ENCODE results near the gene KDELR1. TPM values are rescaled to one million over a fixed set of nuclear protein-coding genes. Genes with fewer than 3 reads are reported as not detected.

Gene KDELR1
- total RNA-seq, 3 donors from 2014 or later, result 58.6 to 63.8 (median 61.3) TPM

DNA sequence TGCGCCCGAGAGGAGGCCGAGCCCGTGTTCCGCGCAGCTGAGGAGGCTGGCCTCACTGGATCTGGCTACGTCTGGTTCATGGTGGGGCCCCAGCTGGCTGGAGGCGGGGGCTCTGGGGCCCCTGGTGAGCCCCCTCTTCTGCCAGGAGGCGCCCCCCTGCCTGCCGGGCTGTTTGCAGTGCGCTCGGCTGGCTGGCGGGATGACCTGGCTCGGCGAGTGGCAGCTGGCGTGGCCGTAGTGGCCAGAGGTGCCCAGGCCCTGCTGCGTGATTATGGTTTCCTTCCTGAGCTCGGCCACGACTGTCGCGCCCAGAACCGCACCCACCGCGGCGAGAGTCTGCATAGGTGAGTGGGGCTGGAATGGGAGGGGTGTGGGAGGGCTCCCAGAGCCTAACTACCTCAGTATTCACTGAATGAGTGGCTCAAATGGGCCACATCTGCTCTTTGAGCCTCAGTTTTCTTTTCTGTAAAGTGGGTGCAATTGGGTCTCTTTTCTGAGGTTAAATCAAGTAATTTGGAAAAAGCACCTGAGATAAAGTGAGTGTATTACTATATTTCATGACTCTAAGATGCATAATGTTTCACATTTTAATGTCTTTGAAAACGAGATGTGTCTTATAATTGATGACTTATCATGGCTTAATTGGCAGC lies 13.8 kb upstream of the KDELR1 start:
- Mint-ChIP-seq H3K4me1 (ENCODE audit: low read depth) (peaks cover 9% of the 10 kb centered on the region), H3K36me3 (ENCODE audit: insufficient read depth) (no peaks in the 10 kb centered on the region), H3K4me3 (no peak overlapping the region), H3K27me3 (ENCODE audit: low read depth) (peaks cover 8% of the 10 kb centered on the region), H3K9me3 (no peaks in the 10 kb centered on the region)
- ATAC-seq, result no peak
- DNase-seq, result no peak

DNA sequence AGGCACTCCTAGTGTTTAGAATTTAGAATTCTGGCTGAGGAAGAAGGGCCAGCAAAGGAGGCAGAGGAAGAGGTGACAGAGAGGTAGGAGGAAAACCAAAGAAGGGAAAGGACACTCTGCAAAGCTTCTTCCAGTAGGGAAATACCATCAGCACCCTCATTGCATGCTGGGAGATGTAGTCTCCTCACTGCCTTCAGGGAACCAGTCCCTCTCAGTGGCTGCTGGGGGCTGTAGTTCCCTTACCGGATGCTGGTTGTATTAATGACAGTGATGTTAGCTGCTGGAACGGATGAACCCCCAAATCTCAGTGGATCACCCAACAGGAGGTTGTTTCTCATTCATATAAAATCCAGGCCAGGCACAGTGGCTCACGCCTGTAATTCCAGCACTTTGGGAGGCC lies 12.3 kb upstream of the KDELR1 start:
- H3K27me3 Mint-ChIP-seq (ENCODE audit: low read depth), result peaks cover 8% of the 10 kb centered on the region
- no peaks in the 10 kb centered on the region for H3K36me3 Mint-ChIP-seq (ENCODE audit: insufficient read depth)
- H3K4me1 Mint-ChIP-seq (ENCODE audit: low read depth), result peaks cover 14% of the 10 kb centered on the region
- H3K4me3 Mint-ChIP-seq, result no peak overlapping the region
- DNase-seq (peak; percentile 24), ATAC-seq (peak; percentile 70 to 73)
- peaks cover 4% of the 10 kb centered on the region for H3K9me3 Mint-ChIP-seq

- peaks cover 24% of the 10 kb centered on the region for H3K4me1 Mint-ChIP-seq (ENCODE audit: low read depth)
- no peak overlapping the region for H3K4me3 Mint-ChIP-seq
- no peak for ATAC-seq
- no peak for DNase-seq
- no peaks in the 10 kb centered on the region for H3K36me3 Mint-ChIP-seq (ENCODE audit: insufficient read depth)
- peaks cover 12% of the 10 kb centered on the region for H3K27me3 Mint-ChIP-seq (ENCODE audit: low read depth)
- H3K9me3 Mint-ChIP-seq, result peaks cover 4% of the 10 kb centered on the region
Observed at GRCh38 chr19:48401287-48401686, 9.9 kb upstream of the KDELR1 start.

DNA sequence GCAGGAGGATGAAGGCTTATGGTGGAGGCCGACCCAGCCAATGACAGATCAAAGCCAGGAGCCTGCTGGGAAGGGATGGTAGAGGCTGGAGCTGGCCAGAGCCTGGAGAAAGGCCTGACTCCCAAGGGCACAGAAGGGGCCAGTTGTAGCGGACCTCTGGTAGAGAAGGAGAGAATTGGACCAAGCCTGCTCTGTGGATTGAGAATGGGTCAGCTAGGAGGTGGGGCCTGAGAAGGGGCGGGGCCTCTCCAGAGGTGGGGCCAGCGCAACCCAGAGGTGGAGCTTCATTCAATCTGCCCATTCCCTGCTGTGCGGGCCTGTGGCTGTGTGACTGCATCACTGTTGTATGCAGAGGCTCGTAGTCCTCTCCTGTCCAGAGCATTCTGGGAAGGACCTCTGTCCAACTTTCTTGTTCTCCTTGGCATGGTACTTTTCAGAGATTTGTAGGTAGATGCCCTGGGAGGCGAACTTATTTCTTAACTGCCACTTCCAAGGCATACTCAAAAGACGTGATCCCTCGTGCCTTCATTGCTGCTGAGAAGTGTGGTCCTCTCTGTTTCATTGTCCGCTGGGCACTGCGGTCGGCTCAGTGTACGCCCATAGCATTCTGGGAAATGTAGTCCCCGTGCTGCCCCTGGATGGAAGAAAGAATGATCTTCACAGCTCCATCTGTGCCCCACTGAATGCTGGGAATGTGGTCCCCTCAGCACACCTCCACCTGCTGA lies 8.8 kb upstream of the KDELR1 start:
- ATAC-seq (peak; percentile 14 to 30), DNase-seq (no peak)
- peaks cover 32% of the 10 kb centered on the region for H3K4me1 Mint-ChIP-seq (ENCODE audit: low read depth)
- peaks cover 20% of the 10 kb centered on the region for H3K27me3 Mint-ChIP-seq (ENCODE audit: low read depth)
- H3K36me3 Mint-ChIP-seq (ENCODE audit: insufficient read depth), result no peaks in the 10 kb centered on the region
- no peak overlapping the region for H3K4me3 Mint-ChIP-seq
- H3K9me3 Mint-ChIP-seq, result peaks cover 4% of the 10 kb centered on the region

DNA sequence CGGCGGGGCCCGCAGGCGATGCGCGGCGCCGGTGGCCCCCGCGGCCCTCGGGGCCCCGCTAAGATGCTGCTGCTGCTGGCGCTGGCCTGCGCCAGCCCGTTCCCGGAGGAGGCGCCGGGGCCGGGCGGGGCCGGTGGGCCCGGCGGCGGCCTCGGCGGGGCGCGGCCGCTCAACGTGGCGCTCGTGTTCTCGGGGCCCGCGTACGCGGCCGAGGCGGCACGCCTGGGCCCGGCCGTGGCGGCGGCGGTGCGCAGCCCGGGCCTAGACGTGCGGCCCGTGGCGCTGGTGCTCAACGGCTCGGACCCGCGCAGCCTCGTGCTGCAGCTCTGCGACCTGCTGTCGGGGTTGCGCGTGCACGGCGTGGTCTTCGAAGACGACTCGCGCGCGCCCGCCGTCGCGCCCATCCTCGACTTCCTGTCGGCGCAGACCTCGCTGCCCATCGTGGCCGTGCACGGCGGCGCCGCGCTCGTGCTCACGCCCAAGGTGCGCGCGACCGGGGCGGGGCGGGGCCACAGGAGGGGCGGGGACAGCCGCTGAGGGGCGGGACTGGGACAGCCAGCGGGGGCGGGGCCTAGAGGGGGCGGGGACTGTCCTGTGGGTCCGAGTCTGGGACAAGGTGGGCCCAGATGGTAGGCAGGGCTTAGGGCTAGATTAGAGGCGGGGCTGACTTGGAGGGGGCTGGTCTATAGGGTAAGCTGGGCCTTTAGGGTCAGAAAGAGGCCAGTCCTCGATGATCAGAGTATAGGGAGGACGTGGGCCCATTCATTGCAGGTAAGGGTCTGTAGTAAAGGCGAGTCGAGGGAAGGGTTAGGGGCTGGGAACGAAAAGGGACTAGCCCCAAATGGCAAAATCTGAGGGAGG lies 7.3 kb upstream of the KDELR1 start:
- DNase-seq (peak; percentile 73), ATAC-seq (peak; percentile 71 to 72)
- Mint-ChIP-seq H3K4me3 (peak overlapping the region; percentile 54), H3K36me3 (ENCODE audit: insufficient read depth) (no peaks in the 10 kb centered on the region), H3K9me3 (peaks cover 4% of the 10 kb centered on the region), H3K27me3 (ENCODE audit: low read depth) (peaks cover 30% of the 10 kb centered on the region), H3K4me1 (ENCODE audit: low read depth) (peaks cover 41% of the 10 kb centered on the region)

- H3K9me3 Mint-ChIP-seq, result peaks cover 4% of the 10 kb centered on the region
- peaks cover 30% of the 10 kb centered on the region for H3K27me3 Mint-ChIP-seq (ENCODE audit: low read depth)
- peaks cover 38% of the 10 kb centered on the region for H3K4me1 Mint-ChIP-seq (ENCODE audit: low read depth)
- no peaks in the 10 kb centered on the region for H3K36me3 Mint-ChIP-seq (ENCODE audit: insufficient read depth)
- DNase-seq (no peak), ATAC-seq (no peak)
- H3K4me3 Mint-ChIP-seq, result peak overlapping the region; percentile 81
Observed at GRCh38 chr19:48398102-48398374, 6.7 kb upstream of the KDELR1 start.

GRCh38 chr19:48397263-48398101 lies 6.1 kb upstream of the KDELR1 start:
- DNase-seq (no peak), ATAC-seq (no peak)
- peaks cover 39% of the 10 kb centered on the region for H3K4me1 Mint-ChIP-seq (ENCODE audit: low read depth)
- H3K27me3 Mint-ChIP-seq (ENCODE audit: low read depth), result peaks cover 33% of the 10 kb centered on the region
- H3K9me3 Mint-ChIP-seq, result peaks cover 4% of the 10 kb centered on the region
- peak overlapping the region; percentile 81 for H3K4me3 Mint-ChIP-seq
- no peaks in the 10 kb centered on the region for H3K36me3 Mint-ChIP-seq (ENCODE audit: insufficient read depth)

- ATAC-seq (no peak), DNase-seq (no peak)
- Mint-ChIP-seq H3K4me1 (ENCODE audit: low read depth) (peaks cover 37% of the 10 kb centered on the region), H3K27me3 (ENCODE audit: low read depth) (peaks cover 33% of the 10 kb centered on the region), H3K36me3 (ENCODE audit: insufficient read depth) (no peaks in the 10 kb centered on the region), H3K4me3 (no peak overlapping the region), H3K9me3 (peaks cover 4% of the 10 kb centered on the region)
Observed at GRCh38 chr19:48396824-48397176, 5.4 kb upstream of the KDELR1 start.

GRCh38 chr19:48396016-48396823 lies 4.9 kb upstream of the KDELR1 start:
- H3K27me3 Mint-ChIP-seq (ENCODE audit: low read depth), result peaks cover 33% of the 10 kb centered on the region
- no peaks in the 10 kb centered on the region for H3K36me3 Mint-ChIP-seq (ENCODE audit: insufficient read depth)
- peaks cover 40% of the 10 kb centered on the region for H3K4me1 Mint-ChIP-seq (ENCODE audit: low read depth)
- DNase-seq (no peak), ATAC-seq (no peak)
- H3K9me3 Mint-ChIP-seq, result peaks cover 4% of the 10 kb centered on the region
- no peak overlapping the region for H3K4me3 Mint-ChIP-seq

GRCh38 chr19:48395499-48395898 lies 4.1 kb upstream of the KDELR1 start:
- peaks cover 4% of the 10 kb centered on the region for H3K9me3 Mint-ChIP-seq
- no peak for DNase-seq
- peaks cover 33% of the 10 kb centered on the region for H3K27me3 Mint-ChIP-seq (ENCODE audit: low read depth)
- ATAC-seq, result no peak
- peaks cover 37% of the 10 kb centered on the region for H3K4me1 Mint-ChIP-seq (ENCODE audit: low read depth)
- H3K4me3 Mint-ChIP-seq, result no peak overlapping the region
- H3K36me3 Mint-ChIP-seq (ENCODE audit: insufficient read depth), result no peaks in the 10 kb centered on the region

- no peak overlapping the region for H3K4me3 Mint-ChIP-seq
- H3K27me3 Mint-ChIP-seq (ENCODE audit: low read depth), result peaks cover 33% of the 10 kb centered on the region
- no peaks in the 10 kb centered on the region for H3K36me3 Mint-ChIP-seq (ENCODE audit: insufficient read depth)
- H3K9me3 Mint-ChIP-seq, result peaks cover 4% of the 10 kb centered on the region
- H3K4me1 Mint-ChIP-seq (ENCODE audit: low read depth), result peaks cover 40% of the 10 kb centered on the region
- ATAC-seq, result no peak
- DNase-seq, result no peak
Observed at GRCh38 chr19:48395170-48395455, 3.8 kb upstream of the KDELR1 start.

DNA sequence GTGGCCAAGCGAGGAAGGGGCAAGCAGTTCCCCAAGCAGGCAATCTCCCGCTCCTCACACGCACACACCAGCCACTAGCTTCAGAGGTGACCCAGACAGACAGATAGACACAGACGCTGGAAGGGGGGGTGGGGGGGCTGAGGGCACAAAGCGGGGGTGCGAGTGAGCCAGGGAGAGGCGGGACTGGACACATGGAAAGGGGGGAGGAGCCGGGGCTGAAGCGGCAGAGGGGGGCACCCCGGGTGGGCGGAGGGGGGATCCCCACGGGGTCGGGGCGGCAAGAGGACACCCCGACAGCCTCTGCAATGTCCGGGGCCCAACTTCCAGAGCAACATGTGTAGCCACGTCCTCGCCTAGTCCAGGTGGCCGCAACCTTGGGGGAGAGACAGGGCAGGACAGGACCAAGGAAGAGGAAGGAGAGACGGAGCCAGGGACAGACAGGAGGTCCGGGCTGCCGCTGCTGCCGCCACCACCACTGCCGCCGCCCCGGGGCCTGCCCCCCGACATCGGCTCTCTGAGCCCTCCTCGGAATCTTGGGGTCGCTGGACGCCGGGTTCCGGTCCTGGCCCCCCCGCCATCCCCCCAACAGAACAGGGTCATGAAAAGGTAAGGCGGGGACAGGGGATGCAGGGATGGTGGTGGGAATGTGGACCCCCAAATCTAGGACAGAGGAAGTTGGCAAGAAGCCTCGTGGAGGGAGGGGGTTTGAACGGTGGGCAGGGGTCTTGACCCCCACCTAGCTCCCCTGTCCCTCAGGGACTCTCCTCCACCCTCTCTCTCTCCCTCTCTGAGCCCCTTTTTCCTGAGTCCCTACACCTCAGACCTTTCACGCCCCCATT lies 3.2 kb upstream of the KDELR1 start:
- H3K27me3 Mint-ChIP-seq (ENCODE audit: low read depth), result peaks cover 33% of the 10 kb centered on the region
- peak overlapping the region; percentile 59 for H3K4me3 Mint-ChIP-seq
- no peaks in the 10 kb centered on the region for H3K36me3 Mint-ChIP-seq (ENCODE audit: insufficient read depth)
- peaks cover 3% of the 10 kb centered on the region for H3K9me3 Mint-ChIP-seq
- DNase-seq, result no peak
- no peak for ATAC-seq
- H3K4me1 Mint-ChIP-seq (ENCODE audit: low read depth), result peaks cover 39% of the 10 kb centered on the region

Measured in activated T-cell treated with anti-CD3 and anti-CD28 coated beads, Interleukin-2, amount 50 U/mL, for 4 hours (primary cell).